Measurements from ENCODE around the gene NTNG2.

NTNG2 gene

DNA sequence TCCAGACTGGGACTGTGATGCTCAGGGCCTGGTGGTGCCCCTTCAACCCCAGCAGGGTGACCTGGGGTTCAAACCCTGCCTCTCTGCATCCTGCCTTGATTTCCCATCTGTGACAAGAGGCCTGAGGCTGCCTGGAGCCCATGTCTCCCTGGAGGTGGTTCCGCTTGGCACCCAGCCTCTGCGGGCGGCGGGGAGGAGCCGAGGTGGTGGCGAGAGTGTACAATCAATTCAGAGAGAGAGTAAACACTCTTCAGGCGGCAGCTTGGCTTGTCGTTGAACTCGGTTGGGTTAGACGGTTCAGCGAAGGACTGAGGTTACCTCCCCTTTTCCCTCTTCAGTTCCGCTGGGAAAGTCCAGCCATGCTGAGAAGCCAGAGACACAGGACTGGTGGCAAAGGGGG lies 39.3 kb downstream of the NTNG2 start:
- in situ Hi-C loops (cut with MboI; ENCODE audit: low sequenced_read_pairs) = no loop called here

DNA sequence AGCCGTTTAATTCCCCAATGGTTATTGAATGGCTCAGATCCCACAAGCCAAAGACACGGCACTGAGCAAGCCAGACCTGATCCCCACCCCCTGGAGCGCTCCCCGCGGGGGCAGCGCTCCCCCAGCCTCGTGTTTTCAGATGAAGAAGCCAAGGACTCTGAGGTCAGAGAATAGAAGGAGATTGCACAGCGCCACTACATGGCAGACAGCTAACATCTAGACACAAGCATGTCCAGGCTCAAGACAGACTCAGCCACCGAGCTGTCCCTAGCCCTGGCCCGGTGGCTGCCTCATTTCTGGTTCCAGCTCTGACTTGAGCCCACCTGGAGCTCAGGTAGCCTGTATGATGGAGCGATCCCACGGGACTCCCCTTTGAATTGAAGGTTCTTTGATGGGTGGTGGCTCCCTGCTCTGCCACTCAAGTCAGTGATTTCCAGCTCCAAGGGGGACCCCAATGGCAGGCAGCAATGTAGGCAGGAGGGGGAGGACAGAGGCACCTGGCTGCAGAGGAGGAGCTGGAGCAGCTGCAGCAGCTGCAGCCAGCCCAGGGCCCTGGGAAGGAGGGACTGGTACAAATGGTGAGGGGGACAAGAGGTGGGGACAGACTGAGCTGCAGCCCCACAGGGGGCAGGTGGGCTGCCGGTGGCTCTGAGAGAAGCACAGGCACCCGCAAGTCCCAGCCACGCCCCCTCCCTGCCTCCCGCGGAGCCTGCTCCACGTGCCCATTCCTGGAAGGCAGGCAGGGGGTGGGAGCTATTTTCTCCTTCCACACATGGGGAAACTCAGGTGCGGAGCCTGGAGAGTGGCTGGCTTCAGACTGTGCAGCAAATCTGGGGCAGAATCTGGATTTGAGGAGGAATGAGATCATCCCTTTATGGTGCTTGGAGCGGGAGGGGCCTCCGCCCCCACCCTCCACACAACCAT lies 40.2 kb downstream of the NTNG2 start:
- in situ Hi-C loops (cut with MboI; ENCODE audit: low sequenced_read_pairs) = no loop called here

DNA sequence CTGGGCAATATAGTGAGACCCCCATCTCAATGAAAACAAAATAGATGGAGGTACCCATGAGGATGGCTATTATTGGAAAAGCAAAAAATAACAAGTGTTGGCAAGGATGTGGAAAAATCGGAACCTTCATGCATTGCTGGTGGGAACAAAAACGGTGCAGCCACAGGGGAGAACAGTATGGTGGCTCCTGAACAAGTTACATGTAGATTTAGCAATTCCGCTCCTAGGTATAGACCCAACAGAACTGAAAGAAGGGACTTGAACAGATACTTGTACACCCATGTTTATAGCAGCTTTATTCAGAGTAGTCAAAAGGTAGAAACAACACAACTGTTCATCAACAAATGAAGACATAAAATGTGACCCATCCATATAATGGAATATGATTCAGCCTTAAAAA lies 43.0 kb downstream of the NTNG2 start:
- in situ Hi-C loops (cut with MboI; ENCODE audit: low sequenced_read_pairs) = no loop called here

DNA sequence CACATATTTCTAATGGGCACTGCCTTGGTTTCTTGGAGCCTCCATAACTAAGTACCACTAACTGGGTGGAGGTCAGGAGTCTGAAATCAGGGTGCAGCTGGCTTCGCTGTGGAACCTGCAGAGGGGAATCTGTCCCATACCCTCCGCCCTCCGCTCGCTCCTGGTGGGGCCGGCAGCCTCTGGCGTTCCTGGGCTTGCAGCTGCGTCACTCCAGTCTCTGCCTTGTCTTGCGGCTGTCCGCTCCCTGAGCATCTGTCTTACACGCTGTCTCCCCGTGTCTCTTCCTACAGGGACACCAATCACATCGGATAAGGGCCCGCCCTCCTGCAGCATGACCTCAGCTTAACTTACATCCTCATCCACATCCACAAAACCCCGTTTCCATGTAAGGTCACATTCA lies 45.4 kb downstream of the NTNG2 start:
- in situ Hi-C loops (cut with MboI; ENCODE audit: low sequenced_read_pairs) = no loop called here

DNA sequence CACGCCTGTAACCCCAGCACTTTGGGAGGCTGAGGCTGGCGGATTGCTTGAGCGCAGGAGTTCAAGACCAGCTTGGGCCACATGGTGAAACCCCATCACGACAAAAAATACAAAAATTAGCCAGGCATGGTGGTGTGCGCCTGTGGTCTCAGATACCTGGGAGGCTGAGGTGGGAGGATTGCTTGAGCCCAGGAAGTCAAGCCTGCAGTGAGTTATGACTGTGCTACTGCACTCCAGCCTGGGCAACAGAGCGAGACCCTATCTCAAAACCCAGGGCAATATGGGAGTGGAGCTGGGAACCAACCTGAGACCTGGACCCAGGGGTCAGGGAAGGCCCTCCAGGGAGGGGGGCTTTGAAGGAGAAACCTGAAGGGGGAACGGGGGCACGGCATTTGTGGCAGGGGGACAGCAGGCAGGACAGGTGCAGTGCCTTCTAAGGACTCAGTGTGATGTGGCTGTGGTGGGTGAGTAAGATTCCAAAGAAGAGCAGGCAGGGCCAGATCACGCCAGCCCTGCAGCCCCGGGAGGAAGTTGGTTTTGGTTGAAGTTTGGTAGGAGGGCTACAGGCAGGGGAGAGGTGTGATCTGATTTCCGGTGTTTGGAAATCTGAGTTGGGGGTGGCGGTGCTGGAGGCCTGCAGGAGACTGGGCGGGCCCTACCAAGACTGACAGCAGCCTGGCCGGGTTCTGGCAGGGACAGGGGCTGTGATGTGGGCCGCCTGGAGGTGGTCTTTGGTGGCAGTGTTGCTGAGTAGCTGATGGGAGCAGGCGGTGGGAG lies 46.2 kb downstream of the NTNG2 start:
- in situ Hi-C loops (cut with MboI; ENCODE audit: low sequenced_read_pairs) = no loop called here

DNA sequence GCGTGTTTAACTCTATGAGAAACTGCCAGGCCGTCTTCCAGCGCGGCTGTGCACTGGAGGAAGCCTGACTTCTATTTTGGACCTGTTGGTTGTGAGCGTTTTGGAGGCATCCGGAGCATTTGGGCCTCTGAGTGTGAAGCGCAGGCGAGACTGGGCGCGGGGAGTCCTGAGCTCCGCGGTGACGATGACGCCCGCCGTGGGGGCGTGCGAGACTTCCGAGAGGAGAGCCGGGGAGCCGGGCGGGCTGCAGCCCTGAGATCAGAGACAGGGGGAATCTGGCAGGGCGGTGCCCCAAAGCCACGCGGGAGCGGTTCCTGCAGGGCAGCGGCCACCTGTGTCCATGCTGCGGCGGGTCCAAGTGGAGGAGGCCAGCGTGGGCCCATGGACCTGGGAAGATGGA lies 47.4 kb downstream of the NTNG2 start:
- in situ Hi-C loops (cut with MboI; ENCODE audit: low sequenced_read_pairs) = no loop called here

DNA sequence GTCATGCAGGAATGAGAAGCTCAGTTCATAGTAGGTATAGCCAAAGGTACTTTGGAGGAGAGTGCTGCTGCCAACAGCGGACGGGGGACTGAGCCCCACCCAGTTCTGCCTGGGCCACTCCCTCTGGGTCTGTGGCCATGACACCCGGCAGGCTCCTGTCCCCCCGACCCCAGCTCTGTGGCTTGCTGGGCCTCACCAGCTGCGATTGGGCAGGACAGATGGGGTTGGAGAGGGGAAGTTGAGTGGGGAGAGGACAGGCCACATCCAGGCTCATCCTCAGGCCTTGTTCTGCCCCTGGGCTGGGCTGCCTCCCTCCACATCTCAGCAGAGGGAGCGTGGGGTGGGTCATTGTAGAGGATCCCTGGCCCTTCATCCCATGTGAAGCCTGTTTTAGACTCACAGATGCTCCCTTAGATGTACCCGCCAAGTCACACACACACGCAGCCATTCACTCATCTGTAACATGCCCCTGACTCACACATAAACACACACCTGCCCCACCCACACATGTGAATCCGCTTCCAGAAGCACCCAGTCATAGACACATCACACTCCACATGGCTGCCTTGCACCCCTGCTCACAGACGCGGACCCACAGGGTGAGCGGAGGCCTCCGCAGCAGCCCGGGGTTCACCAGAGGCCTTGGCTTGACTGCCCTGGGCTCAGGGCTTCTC lies 48.8 kb downstream of the NTNG2 start:
- in situ Hi-C loops (cut with MboI; ENCODE audit: low sequenced_read_pairs) = no loop called here

DNA sequence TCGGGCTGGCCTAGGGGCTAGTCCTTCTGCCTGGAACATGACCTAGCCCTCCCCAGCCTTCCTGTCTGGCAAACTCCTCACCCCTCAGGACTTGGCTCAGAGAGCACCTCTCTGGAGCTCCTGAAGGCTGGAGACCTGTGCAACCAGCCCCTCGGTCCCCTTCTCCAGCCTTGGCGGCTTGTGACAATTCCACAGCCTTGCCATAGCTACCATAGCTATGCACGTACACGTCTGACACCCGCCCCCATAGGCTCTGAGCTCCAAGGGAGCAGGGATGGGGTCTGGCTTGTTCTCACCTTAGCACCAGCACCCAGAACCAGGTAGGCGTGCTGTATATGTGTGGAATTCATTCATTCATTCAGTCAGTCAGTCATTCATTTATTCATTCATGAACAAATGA lies 49.7 kb downstream of the NTNG2 start:
- in situ Hi-C loops (cut with MboI; ENCODE audit: low sequenced_read_pairs) = no loop called here

DNA sequence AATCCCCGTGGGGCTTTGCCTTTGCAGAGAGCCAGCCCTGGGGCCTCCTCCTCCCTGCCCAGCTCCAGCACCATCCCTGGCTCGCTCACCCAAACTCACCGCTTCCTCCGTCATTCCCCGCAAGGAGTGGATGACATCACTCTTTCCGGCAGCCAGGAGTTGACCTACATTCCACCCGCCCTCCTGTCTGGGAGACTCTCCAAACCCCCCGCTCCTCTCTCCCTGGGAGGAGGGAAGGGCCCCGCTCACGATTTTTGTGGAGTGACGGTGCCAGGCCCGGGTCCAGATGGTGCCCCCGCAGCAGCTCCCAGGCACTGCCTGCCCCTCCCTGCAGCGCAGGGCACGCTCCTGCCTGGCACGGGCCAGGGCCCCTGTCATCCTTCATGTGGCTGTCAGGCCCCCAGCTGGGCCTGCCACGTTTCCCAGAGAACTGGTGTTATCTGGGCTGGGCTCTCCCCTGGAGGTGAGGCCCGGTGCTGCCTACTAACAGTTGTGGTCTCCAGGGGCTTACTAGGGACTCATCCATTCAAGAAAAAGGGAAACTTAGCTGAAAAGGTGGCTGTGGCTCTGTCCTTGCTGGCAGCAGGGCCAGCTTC lies 52.3 kb downstream of the NTNG2 start:
- in situ Hi-C loops (cut with MboI; ENCODE audit: low sequenced_read_pairs) = no loop called here

DNA sequence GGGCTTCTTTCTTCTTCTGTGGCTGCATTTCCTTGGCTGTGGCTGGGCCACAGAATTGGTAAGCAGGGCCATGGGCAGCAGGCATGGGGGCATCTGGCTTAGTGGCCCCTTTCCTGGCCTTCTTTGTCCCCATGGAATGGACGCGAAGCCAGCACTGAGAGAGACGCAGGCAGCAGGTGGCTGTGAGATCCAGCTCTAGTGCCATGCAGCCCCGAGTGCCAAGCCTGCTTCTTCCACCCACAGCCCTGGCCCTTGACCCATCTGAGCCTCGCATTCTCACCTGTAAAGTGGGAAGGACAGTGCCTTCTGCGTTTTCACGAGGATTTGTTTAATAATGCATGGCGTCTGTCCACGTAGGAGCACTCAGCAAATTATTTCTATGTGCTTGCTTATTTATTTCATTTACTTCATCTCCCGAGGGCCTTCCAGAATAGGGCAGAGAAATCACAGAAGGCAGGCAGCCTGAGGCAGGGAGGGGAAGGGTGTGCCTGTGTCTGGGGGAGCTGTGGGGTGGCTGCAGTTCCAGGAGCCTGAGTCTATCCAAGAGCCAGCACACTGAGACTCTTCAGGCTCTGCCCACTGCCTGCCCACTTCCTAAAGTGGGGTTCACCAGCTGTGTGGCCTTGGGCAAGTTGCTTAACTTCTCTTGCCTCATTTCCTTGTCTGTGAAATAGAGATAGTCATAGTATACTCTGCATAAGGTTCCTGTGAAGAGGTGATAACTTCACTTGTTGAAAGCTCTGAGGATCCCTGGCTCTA lies 55.2 kb downstream of the NTNG2 start:
- in situ Hi-C loops (cut with MboI; ENCODE audit: low sequenced_read_pairs) = no loop called here

DNA sequence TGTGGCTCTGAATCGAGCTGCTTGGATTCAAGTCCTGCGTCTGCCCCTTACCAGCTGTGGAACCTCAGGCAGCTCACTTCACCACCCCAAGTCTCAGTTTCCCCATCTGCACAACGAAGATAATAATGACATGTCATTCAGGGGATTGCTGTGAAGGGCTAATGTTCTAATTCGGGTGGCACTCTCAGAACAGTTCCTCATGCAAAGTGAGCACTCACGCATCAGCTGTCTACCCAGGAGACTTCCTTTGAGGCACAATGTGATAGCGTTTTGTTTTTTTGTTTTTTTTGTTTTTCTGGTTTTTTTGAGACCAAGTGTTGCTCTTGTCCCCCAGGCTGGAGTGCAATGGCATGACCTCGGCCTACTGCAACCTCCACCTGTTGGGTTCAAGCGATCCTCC lies 56.4 kb downstream of the NTNG2 start:
- in situ Hi-C loops (cut with MboI; ENCODE audit: low sequenced_read_pairs) = no loop called here

DNA sequence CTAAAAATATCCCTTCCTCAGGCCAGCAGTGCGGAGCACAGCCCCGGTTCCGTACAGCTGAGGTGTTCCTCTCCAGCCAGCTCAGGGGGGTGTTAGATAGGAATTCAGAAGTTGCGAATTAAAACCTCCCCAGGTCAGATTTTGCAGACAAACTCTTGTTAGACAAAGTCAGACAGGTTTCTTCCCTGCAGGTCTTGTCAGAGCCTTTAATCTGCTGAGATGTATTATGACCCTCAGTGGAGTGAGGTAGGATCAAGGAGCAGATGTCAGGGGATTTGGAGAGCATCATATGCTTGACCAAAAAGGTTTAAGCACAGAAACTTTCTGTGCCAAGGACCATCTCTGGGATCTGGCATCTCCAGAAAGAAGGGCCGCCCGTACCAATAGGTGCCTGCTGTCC lies 60.1 kb downstream of the NTNG2 start:
- in situ Hi-C loops (cut with MboI; ENCODE audit: low sequenced_read_pairs) = no loop called here

DNA sequence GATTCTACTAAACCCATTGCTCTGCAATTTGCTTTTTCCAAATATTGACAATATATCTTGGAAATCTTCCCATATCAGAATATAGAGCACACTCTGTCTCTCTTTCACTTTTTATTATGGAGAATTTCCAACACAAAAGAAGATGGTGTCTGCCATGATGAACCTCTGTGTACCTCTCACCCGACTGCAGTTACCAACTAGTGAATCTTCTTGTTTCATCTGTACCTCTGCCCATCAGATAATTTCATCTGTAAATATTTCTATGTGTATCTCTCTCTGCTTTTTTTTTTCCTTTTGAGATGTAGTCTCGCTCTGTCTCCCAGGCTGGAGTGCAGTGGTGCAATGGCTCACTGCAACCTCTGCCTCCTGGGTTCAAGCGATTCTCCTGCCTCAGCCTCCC lies 62.8 kb downstream of the NTNG2 start:
- in situ Hi-C loops (cut with MboI; ENCODE audit: low sequenced_read_pairs) = no loop called here

DNA sequence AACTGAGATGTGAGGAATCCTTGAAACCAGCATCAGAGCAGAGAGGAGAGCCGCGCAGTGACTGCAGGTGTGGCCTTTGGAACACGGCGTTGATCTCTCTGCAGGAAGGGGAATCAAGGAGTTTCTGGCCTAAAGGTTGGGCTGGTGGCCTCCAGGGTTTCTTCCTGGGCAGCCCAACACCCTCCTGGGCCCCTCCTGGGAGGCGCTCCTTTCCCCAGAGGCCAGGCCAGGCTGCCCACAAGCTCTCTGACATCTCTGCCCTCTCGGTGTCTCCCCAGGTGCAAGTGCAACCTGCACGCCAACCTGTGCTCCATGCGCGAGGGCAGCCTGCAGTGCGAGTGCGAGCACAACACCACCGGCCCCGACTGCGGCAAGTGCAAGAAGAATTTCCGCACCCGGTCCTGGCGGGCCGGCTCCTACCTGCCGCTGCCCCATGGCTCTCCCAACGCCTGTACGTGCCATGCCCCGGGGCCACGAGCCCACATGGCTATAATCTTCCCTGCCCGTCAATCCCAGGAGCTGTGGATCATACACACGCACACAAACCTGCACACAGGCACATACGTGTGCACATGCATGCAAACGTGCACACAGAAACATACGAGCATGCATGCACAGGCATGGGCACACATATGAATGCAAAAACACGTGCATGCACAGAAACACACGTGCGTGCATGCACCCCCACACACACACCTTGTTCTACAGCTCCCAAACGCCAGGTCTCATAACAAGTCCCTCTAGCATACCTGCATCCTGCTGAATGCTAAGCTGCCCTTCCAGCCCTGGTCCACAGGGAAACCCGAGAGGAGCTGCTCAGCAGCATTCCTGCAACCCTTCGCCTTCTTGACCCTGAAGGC lies 64.9 kb downstream of the NTNG2 start:
- in situ Hi-C loops (cut with MboI; ENCODE audit: low sequenced_read_pairs) = no loop called here

DNA sequence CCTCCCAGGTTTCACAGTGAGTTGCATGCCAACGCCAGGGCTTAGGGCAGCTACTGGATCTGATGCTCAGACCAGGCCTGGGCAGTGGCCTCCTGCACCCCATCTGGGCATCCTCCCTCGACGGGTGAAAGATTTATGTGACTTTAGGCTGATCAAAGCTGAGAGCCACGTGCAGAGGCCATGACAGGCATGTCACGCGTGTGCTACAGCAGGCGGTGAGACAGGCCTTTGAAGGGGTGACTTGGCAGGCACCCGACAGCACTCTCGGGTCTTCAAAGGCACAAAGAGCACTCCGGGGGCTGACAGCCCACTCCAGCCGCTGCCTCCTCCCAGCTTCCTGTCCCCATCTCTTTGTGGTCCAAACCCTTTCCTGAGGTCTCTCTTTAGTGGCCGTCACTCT lies 66.2 kb downstream of the NTNG2 start:
- in situ Hi-C loops (cut with MboI; ENCODE audit: low sequenced_read_pairs) = no loop called here

DNA sequence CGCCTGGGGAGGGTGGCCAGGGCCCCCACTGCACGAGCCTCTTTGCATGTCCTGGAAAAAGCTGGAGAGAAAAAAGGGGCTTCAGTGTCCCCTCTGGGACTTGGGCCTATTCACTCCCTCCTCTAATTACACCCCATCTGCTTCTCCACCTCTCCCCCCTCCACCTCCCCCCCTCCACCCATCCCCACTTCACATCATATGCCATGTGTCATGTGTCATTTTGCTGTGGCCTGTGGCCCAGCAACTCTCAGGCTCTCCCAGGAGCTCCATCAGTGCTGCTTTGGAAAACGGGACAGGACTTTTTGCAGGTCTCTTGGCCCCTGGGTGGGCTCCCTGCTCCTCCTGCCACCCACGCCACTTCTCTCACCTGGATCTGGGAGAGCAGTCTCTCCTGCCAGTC lies 68.7 kb downstream of the NTNG2 start:
- in situ Hi-C loops (cut with MboI; ENCODE audit: low sequenced_read_pairs) = no loop called here

DNA sequence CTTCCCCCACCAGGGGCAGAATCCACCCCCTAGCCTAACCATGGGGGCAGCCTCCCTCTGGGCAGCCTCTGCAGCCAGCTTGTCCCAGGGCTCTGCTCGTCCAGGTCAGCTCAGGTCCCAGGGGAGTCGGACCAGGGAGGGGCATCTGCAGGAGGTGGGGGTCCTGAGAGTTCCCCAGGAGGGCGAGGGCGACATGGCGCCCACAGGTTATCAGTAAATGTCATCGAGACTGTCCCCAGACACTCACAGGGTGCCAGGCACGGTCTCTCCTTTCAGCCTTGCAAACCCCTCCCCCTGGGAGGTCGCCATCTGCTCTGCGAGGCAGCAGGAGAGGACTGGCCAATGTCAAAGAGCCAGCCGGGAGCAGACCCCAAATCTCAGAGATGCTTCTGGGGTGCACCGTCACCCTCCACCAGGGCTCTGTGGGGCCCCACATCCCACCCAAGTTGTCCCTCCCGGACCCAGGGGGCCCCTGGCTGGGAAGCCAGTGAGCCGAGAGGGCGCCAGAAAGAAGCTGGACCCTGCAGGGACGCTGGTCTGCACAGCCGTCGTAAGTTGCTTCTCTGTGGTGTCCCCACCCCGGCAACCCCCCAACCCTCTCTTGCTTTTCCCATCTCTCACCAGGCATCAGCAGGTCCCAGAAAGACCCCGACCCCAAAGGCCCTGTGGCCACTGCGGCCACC lies 69.3 kb downstream of the NTNG2 start:
- in situ Hi-C loops (cut with MboI; ENCODE audit: low sequenced_read_pairs) = no loop called here

DNA sequence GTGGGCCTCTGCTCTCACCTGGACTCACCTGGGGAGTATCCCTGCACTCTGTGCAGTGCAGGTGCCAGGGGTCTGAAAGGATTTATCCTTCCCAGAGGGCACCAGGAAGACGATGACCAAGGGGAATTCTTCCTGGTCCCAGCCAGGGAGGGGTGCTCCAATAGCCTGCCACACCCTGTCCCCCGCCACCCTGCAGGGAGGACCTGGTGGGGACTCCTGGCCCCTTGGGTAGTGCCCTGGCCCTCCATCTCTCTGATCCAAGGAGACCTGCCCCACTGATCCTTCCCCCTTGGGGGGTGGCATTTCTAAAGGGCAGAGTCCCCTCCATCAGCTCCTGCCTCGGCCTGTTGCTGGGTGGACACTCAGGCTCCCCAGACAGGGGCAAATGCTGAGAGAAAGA lies 70.7 kb downstream of the NTNG2 start:
- in situ Hi-C loops (cut with MboI; ENCODE audit: low sequenced_read_pairs) = no loop called here

DNA sequence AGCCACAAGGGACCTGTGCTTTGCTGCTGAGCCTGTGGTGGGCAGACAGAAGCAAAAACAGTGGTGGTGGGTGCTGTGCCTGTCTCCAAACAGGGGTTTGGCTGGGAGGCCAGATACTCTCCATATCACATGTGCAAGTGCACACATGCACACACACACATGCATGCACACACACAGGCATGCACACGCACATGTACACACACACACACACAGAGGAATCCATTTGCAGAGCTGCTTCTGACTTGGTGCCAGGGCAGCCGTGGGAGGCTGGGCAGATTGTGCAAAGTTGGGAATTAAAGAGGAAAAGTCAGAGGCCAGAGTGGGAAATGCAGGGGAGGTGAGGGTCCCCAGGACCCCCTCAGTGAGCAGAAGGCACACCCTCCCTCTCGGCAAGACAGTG lies 71.3 kb downstream of the NTNG2 start:
- in situ Hi-C loops (cut with MboI; ENCODE audit: low sequenced_read_pairs) = no loop called here
